Right lobe of liver (tissue), 6 donors: ENCODE measurements around the gene CALML5. TPM values are rescaled to one million over a fixed set of nuclear protein-coding genes. Genes with fewer than 3 reads are reported as not detected.

Experiments
- ATAC-seq, 4 donors: fragments of 200-7000 bp; cut with Tn5 transposase; one replicate each; pipeline ENCODE4 v1.9.1; 2020; ENCODE audit warnings: mild to moderate bottlenecking in 4 of 4, moderate library complexity in 4 of 4
- DNase-seq, 3 donors: peaks; one replicate each; pipeline ENCODE4 v3.0.0-alpha.2; 2020
- H3K27ac ChIP-seq, 3 donors: fragments of 200-600 bp; one replicate each; pipeline ENCODE4 v1.8.0; 2022
- H3K27me3 ChIP-seq, 2 donors: fragments of 200-600 bp; one replicate each; pipeline ENCODE4 v1.8.0; 2022
- H3K36me3 ChIP-seq, 4 donors: fragments of 200-600 bp; sonication (generic) in 1 of 4; one replicate each; pipeline versions ENCODE4 v1.5.1 to v1.8.0; 2017 to 2022; ENCODE audit warnings: control low read depth in 1 of 4
- H3K4me1 ChIP-seq, 4 donors: fragments of 200-600 bp; sonication (generic) in 1 of 4; one replicate each; pipeline versions ENCODE4 v1.5.1 to v1.8.0; 2017 to 2022; ENCODE audit warnings: control low read depth in 1 of 4
- H3K4me3 ChIP-seq, 3 donors: fragments of 200-600 bp; one replicate each; pipeline ENCODE4 v1.8.0; 2022
- H3K9me3 ChIP-seq, 4 donors: fragments of 200-600 bp; sonication (generic) in 1 of 4; one replicate each; pipeline versions ENCODE4 v1.5.1 to v1.8.0; 2017 to 2022; ENCODE audit warnings: control low read depth in 1 of 4
- POLR2A ChIP-seq: fragments of 450-650 bp; IDR thresholded peaks from one replicate; pipeline ENCODE4 v1.6.1; 2017; ENCODE audit warnings: antibody characterized with exemption, mild to moderate bottlenecking
- WGBS: methylation state at CpG from one replicate; pipeline ENCODE4 v1.1.6; 2018; ENCODE audit warnings: low coverage, low lambda C conversion rate; ENCODE audit not compliant: insufficient coverage; ENCODE audit errors: missing lambda C conversion rate; 5-methylcytosine and 5-hydroxymethylcytosine counted together
- intact Hi-C, 2 donors: fragments of 100-400 bp; cut with DNase I; formaldehyde crosslinking; loops; one replicate each; pipeline versions ENCODE4 v1.11.2 to v1.14.1; 2022
- total RNA-seq, 6 experiments: library from RNA; depleted of rRNA in 2 of 6; stranded (reverse); fragments of >200 nt in 2 of 6; fragmentation: NEBNext Ultra II Directional in 3 of 6; extraction: Animal tissue kit (Norgen Biotek cat#: 25700) in 3 of 6; gene quantifications; one replicate each; pipeline versions ENCODE4 v1.1.0 to v1.2.4, GENCODE V29; 2016 to 2023
- TF ChIP-seq, protein P1 (sequence below), 4 donors: fragments of 200-600 bp in 3 of 4; fragments of 450-650 bp in 1 of 4; IDR thresholded peaks; one replicate each; pipeline versions ENCODE4 v1.5.1 to v1.8.0; 2016 to 2022; ENCODE audit warnings: antibody characterized with exemption in 4 of 4, mild to moderate bottlenecking in 2 of 4
- donor health status: DM: no; HTN: yes; CAD: no.
- donor health status: DM: no; HTN: no; CAD: no.
- donor health status: DM: no; HTN: no; CAD: no.
- donor health status: DM: no; HTN: yes; CAD: no.
- donor health status: DM: no; HTN: yes; CAD: no.

Gene CALML5
- total RNA-seq, 6 experiments from 2014 or later: not detected

DNA sequence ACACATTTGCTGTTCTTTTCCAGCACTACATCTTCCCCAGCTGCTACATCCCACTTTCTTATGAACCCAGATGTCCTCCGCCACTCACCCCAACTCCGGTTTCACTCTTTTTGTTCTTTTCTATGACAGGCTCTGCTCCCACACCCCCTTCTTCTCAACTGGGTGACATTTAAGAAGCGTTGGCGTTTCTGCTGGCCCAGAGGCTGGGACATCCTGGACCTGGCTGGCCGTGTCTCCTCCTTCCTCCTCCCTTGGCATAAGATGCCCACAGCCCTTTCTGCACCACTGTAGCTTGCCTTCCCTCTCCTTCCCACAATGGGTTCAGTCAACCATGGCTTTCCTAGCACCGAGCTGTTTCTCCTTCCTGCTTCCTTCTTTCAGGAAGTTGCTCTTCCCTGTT is 9.4 kb upstream of the CALML5 start:
- intact Hi-C loops: no loop called here
- 84% methylated on average over 6 of the region's 6 CpGs for WGBS
- Histone ChIP-seq H3K4me1 (no peaks in the 10 kb centered on the region), H3K36me3 (no peaks in the 10 kb centered on the region), H3K27ac (no peak overlapping the region), H3K27me3 (no peaks in the 10 kb centered on the region), H3K4me3 (no peak overlapping the region), H3K9me3 (no peaks in the 10 kb centered on the region)
- DNase-seq (no peak), ATAC-seq (no peak)
- no peak for TF ChIP-seq POLR2A
- TF ChIP-seq, protein P1, sequence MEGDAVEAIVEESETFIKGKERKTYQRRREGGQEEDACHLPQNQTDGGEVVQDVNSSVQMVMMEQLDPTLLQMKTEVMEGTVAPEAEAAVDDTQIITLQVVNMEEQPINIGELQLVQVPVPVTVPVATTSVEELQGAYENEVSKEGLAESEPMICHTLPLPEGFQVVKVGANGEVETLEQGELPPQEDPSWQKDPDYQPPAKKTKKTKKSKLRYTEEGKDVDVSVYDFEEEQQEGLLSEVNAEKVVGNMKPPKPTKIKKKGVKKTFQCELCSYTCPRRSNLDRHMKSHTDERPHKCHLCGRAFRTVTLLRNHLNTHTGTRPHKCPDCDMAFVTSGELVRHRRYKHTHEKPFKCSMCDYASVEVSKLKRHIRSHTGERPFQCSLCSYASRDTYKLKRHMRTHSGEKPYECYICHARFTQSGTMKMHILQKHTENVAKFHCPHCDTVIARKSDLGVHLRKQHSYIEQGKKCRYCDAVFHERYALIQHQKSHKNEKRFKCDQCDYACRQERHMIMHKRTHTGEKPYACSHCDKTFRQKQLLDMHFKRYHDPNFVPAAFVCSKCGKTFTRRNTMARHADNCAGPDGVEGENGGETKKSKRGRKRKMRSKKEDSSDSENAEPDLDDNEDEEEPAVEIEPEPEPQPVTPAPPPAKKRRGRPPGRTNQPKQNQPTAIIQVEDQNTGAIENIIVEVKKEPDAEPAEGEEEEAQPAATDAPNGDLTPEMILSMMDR (IDR thresholded peaks at IDR 0.05): no peak

DNA sequence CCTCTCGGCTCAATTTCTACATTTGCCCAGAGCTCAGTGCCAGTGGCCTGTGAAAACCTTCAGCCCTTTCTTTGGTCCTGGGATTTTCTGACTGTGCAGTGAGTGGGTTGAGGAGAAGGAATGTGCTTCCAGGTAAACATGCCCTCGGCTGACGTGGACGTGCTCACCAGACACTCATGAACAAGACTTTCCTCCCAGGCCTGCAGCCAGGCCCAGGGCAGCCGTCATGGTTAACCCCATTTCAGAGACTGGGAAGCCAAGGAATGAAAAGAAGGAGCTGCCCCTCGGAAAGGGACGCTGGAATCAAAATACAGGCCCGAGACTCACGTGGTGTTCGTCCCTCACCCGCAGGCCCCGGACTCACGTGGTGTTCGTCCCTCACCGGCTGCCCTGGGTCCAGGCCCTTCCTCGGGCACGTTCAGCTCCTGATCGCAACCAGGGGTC is 8.8 kb upstream of the CALML5 start:
- Histone ChIP-seq H3K27ac (no peak overlapping the region), H3K4me3 (no peak overlapping the region), H3K27me3 (no peaks in the 10 kb centered on the region), H3K9me3 (no peaks in the 10 kb centered on the region), H3K4me1 (no peaks in the 10 kb centered on the region), H3K36me3 (no peaks in the 10 kb centered on the region)
- DNase-seq (no peak), ATAC-seq (no peak)
- TF ChIP-seq, protein P1 (IDR thresholded peaks at IDR 0.05): no peak
- TF ChIP-seq POLR2A: no peak
- intact Hi-C loops: no loop called here
- WGBS: 75% methylated on average over 5 of the region's 18 CpGs

DNA sequence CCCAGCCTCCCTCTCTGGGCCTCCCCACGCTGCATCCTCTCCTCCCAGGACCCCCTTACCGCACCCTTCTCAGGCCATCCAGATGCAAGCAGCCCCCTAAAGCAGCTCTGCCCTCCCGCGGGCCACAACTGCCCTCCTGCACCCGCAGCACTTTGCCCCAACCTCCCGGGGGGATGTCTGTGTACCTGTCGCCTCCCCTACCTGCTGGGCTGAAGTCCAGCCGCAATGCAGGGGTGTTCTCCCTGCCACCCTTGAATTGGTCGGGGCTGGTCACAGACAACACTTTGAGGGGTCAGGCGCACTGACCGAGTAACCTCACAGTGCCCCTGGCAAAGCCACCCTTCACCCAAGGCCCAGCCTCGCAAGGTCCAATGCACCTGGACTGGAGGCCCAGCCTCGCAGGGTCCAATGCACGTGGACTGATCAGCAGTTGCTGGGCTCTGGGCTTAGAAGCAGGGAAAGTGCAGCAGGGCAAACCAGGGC is 8.3 kb upstream of the CALML5 start:
- Histone ChIP-seq H3K4me1 (no peaks in the 10 kb centered on the region), H3K27me3 (no peaks in the 10 kb centered on the region), H3K4me3 (no peak overlapping the region), H3K9me3 (no peaks in the 10 kb centered on the region), H3K36me3 (no peaks in the 10 kb centered on the region), H3K27ac (no peak overlapping the region)
- TF ChIP-seq, protein P1 (IDR thresholded peaks at IDR 0.05): no peak
- TF ChIP-seq POLR2A: no peak
- no peak for DNase-seq
- intact Hi-C loops: no loop called here
- no peak for ATAC-seq
- 60% methylated on average over 3 of the region's 14 CpGs for WGBS

DNA sequence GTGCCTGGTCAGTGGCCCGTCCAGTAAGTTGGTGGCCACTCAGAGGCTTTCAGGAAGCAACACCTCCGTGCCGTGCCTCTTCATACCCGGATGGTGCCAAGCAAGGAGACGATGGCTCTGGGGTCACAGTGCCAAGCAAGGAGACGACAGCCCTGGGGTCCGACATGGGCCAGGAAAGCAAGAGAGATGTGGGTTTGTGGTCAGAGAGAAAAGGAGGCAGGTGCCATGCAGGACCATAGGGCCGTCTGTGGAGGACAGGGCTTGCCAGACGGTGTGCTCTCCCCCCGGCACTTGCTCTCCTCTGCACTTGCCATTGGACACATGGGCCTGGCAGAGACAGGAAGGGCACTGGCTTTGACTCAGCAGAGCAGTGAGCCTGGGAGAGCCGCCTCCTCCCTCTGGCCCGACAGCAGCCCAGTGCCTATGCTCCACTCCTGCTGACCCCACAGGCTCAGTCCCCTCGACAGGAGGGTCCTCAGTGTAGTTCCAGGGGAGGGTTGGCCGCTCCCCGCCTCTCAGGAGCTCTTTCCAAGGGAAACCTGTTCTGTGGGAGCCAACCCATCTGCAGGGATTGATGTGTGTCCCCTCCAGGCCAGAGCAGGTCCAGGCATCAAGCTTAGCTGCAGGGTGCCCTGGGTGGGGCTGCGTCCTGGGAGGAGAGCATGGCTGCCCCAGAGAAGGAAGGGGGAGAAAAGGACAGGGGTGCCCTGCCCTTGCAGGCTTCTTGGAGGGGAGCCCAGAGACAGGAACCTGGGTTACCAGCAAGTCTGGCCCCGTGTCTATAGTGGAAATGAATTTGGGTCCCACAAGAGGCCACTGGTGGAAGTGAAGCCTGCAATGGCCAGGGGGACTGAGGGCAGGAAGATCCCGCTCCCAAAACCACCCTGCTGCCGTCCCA is 7.6 kb upstream of the CALML5 start:
- intact Hi-C loops: no loop called here
- ATAC-seq (no peak), DNase-seq (no peak)
- no peaks in the 10 kb centered on the region for H3K9me3 ChIP-seq
- H3K27me3 ChIP-seq: no peaks in the 10 kb centered on the region
- H3K4me3 ChIP-seq: no peak overlapping the region
- H3K27ac ChIP-seq: no peak overlapping the region
- no peak for TF ChIP-seq POLR2A
- no peaks in the 10 kb centered on the region for H3K4me1 ChIP-seq
- no peaks in the 10 kb centered on the region for H3K36me3 ChIP-seq
- WGBS: 81% methylated on average over 3 of the region's 19 CpGs

- intact Hi-C loops: no loop called here
These were observed 6.9 kb upstream of the CALML5 start for GRCh38 chr10:5506246-5506645.

More at GRCh38 chr10:5506246-5506645, 6.9 kb upstream of the CALML5 start:
- ATAC-seq (no peak), DNase-seq (no peak)
- H3K9me3 ChIP-seq: no peaks in the 10 kb centered on the region
- TF ChIP-seq POLR2A: no peak
- TF ChIP-seq, protein P1 (IDR thresholded peaks at IDR 0.05): no peak
- no peaks in the 10 kb centered on the region for H3K27me3 ChIP-seq
- WGBS: 70% methylated on average over 2 of the region's 2 CpGs
- H3K27ac ChIP-seq: no peak overlapping the region
- H3K4me3 ChIP-seq: no peak overlapping the region
- H3K4me1 ChIP-seq: no peaks in the 10 kb centered on the region
- no peaks in the 10 kb centered on the region for H3K36me3 ChIP-seq
